Cardiac atrium fibroblast (primary cell): ENCODE data around the gene NPAS4. TPM values are rescaled to one million over a fixed set of nuclear protein-coding genes. Genes with fewer than 3 reads are reported as not detected.

Experiments
- total RNA-seq: library from RNA; depleted of rRNA; stranded (reverse); fragments of >200 nt; gene quantifications from 2 replicates; pipeline ENCODE4 v1.2.3, GENCODE V29; 2015

Gene NPAS4
- not detected in 2 replicates for total RNA-seq

GRCh38 chr11:66420671-66421476 lies at the start of gene NPAS4:
Gene NPAS4 (plus strand): TSS chr11:66421035. CDS start chr11:66421180, 145 bp downstream.

GRCh38 chr11:66371627-66372415 lies 49.0 kb upstream of the NPAS4 start, which contains the start of gene SLC29A2:
Gene SLC29A2 (minus strand): TSS chr11:66371760. CDS start chr11:66371591, 169 bp downstream.

DNA sequence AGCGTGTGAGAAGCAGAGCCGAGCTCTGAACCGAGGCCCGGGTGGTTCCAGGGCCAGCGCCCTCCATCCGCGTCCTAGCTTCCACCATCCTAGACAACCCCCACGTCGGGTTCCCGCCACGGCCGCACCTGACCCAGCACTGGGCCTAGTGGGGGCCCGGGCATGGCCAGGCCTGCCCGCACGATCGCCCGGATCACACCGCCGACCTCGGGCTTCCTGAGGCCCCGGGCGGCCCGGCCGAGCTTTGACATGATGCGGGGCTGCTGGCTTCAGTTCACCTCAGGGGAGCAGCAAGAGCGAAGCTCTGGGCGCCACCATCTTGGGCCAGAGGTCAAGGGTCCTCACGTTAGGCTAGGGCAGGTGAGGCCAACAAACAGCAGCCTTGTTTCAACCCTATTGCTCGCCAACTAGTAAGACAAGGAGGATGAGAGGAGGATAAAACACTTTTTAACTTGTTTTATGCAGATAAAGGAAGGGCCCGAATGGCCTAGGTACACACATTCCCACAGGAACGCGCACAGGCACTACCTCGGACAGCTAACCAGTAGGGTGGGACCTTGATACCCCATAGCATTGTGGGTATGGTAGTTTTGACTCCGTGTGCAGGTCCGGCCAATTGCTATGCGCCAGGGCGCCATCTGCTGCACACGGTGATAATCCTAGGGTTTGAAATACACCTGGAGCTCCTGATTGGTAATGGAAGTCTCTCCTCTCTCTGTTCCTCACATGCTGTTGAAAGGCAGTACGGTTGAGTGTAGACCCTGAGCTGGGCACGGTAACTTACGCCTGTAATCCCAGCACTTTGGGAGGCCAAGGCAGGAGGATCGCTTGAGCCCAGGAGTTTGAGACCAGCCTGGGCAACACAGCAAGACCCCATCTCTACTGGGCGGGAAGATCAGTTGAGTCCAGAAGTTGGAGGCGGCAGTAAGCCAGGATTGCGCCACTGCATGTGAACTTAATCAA lies 17.9 kb downstream of the NPAS4 start, which contains the start of gene MRPL11:
Gene MRPL11 (minus strand): TSS at position 345 of the 963 bp plus-strand sequence. CDS start 94 bp downstream, at position 251.

DNA sequence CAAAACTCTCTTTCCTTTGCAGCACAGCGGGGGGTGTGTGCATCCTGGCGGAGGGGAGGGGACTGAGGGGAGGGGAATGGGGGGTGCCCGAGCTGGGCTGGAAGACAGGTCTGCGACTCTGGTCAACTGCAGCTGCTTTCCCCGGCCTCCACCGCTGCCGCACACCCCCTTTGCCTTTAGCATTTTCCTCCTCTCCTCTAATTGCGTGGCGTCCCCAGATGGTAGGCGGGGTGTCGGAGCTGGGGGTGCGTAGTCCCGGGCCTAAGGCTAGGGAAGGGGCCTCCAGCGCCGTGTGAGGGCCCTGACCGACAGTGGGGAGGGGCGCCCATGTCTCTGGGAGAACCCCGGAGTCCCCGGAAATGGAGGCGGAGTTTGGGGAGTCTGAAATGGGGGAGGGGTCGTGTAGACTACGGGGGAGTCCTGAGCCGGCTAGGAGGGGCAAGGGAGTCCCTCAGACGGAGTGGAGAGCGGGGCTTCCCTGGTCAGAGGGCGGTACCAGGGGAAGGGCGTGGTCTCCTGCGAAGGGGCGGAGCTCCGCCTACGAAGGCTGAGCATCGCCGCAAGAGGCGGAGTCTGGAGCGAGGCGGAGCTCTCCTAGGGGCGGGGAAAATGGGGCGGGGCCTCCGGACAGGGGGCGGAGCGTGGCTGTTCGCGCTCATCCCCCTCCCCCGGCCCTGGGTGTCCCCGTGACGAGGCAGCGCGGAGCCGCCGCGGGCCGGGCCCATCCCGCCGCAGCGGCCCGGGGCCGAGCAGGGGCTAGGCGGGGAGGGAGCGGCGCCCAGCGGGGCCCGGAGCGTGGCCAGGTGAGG lies 45.6 kb downstream of the NPAS4 start, which contains the start of gene PELI3:
Gene PELI3 (plus strand): TSS at position 681 of the 809 bp plus-strand sequence. CDS start 1,224 bp downstream, outside the sequence.

Other genes with a start within 250 kb of the NPAS4 start
- gene KLC2, start 163.3 kb upstream of the NPAS4 start, total RNA-seq: 12.3 and 15.0 TPM in 2 replicates
- gene RAB1B, start 152.4 kb upstream of the NPAS4 start, total RNA-seq: 147 and 156 TPM in 2 replicates
- not detected in 2 replicates for gene CNIH2, start 142.9 kb upstream of the NPAS4 start, total RNA-seq
- gene YIF1A, start 131.9 kb upstream of the NPAS4 start, total RNA-seq: 199 and 214 TPM in 2 replicates
- gene TMEM151A, start 129.1 kb upstream of the NPAS4 start, total RNA-seq: 0.54 and 1.5 TPM in 2 replicates
- gene CD248, start 104.0 kb upstream of the NPAS4 start, total RNA-seq: 126 and 180 TPM in 2 replicates
- 12.8 and 30.0 TPM in 2 replicates for gene RIN1, start 84.6 kb upstream of the NPAS4 start, total RNA-seq
- 40.8 and 46.5 TPM in 2 replicates for gene BRMS1, start 75.9 kb upstream of the NPAS4 start, total RNA-seq
- gene B4GAT1, start 73.4 kb upstream of the NPAS4 start, total RNA-seq: 23.7 and 28.2 TPM in 2 replicates
- not detected in 2 replicates for gene SLC29A2, start 49.3 kb upstream of the NPAS4 start, total RNA-seq
- gene MRPL11, start 17.8 kb downstream of the NPAS4 start, total RNA-seq: 24.1 and 36.6 TPM in 2 replicates
- 8.5 and 9.9 TPM in 2 replicates for gene PELI3, start 45.9 kb downstream of the NPAS4 start, total RNA-seq
- gene DPP3, start 59.4 kb downstream of the NPAS4 start, total RNA-seq: 43.9 and 68.2 TPM in 2 replicates
- gene BBS1, start 89.6 kb downstream of the NPAS4 start, total RNA-seq: 20.4 and 28.7 TPM in 2 replicates
- 17.1 and 33.2 TPM in 2 replicates for gene ZDHHC24, start 125.0 kb downstream of the NPAS4 start, total RNA-seq
- under 0.01 TPM in 2 replicates for gene ACTN3, start 125.9 kb downstream of the NPAS4 start, total RNA-seq
- gene CTSF, start 147.6 kb downstream of the NPAS4 start, total RNA-seq: 65.9 and 72.4 TPM in 2 replicates
- 0.16 TPM in 1 of 2 replicates, not detected in the other for gene CCDC87, start 172.0 kb downstream of the NPAS4 start, total RNA-seq
- 43.7 and 50.4 TPM in 2 replicates for gene CCS, start 172.2 kb downstream of the NPAS4 start, total RNA-seq
- gene RBM14, start 195.6 kb downstream of the NPAS4 start, total RNA-seq: 21.3 and 29.2 TPM in 2 replicates
- 124 and 173 TPM in 2 replicates for gene RBM4, start 217.7 kb downstream of the NPAS4 start, total RNA-seq